Inflammatory macrophage (primary cell): ENCODE measurements around the gene KLF12.

Experiments used
- DNase-seq, 2 donors: peaks; one replicate each; pipeline ENCODE4 v3.0.0-alpha.2; 2020 to 2022
- total RNA-seq, 18 experiments: gene quantifications; one replicate each; lab custom pipeline; 2026; ENCODE audit warnings: mixed read lengths in 6 of 18, inconsistent platforms in 2 of 18; lab: John Stamatoyannopoulos, UW

The KLF12 gene
- 0.30 to 3.3 (median 1.3) reads per million in 18 experiments for total RNA-seq

DNA sequence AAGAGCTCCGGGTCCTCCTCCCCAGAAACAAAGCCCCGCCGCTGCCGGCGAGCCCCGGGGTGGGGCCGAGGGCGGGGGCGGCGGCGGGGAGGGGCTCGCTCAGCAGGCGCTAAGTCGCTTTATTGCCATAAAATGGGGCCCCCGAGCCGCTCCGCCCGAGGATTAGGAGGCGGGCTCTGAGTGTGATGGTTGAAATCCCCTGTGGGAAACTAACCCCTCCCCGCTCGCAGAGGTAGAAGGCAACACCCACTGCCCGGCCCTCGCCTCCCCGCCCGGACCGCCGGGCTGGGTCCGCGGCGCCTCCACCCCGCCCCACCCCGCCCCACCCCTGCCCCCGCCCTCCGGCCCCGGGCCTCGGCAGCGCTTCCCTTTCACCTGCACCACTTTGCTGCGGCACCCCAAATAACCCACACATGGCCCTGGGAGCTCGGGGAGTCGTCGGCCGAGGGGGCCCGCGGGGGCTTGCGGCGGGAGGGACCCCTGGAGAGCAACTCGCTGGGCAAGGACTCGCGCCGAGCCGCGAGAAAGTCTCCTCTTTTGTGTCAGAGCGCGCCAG, at the start of gene KLF12:
Gene KLF12 (minus strand): TSS at position 184 of the 556 bp plus-strand sequence.
- DNase-seq = no peak

DNA sequence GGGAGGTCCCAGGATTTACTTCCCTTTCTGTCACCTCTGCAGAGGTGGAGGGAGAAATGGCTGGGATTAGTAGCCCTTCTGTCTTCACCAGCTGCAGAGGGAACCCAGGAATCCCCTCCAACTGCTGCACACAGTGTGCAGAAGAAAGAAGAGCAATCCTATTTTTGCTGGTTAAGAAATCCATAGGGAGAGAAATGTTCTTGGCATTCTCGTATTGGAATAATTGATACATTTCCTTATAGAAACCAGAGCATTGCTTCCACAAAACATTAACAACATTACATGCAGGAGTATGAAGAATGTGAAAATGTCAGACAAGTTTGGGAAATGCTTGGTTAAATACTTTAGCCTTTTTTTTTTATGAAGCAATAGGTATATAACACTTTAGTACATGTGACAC, 48.3 kb upstream of the KLF12 start:
- DNase-seq = no peak

- DNase-seq = no peak
Observed at GRCh38 chr13:74174810-74175209, 40.6 kb upstream of the KLF12 start.

GRCh38 chr13:74173822-74174221, 39.6 kb upstream of the KLF12 start:
- no peak for DNase-seq

DNA sequence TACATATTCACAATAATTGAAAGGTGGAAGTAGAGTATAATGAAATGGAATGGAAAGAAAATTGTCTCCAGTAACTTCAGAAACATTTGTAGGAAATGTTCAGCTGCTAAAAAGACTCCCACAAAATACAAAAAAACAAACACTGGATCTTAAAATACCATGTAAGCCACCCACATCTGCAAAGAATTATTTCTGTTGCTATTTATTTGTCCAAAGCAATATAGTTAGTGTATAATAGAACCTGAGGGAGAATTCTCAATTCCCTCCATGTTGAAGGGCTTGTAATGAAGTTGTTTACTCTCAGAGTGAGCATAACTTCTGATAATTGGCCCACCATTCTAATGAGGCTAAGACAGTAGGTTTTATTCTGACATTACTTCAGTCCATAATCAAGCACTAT, 37.4 kb upstream of the KLF12 start:
- DNase-seq = no peak

DNA sequence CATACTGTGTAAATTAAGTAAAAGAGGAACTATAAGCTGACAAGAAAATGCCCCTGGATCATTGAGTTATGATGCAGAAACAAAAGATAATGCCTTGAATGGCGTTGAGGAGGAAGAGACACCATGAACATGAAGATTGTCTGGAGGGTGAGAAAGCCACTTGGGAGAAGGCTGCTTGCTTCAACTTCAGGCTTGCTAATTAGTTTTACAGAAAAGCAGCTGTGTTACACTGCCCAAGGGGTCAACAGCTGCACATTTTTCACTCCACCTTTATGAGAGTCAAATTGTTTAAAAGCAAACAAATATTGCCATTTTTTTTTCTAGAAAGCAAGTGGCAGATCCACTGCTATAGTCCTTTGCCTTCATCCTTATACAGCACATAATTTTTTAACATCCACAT, 35.5 kb upstream of the KLF12 start:
- DNase-seq = no peak

DNA sequence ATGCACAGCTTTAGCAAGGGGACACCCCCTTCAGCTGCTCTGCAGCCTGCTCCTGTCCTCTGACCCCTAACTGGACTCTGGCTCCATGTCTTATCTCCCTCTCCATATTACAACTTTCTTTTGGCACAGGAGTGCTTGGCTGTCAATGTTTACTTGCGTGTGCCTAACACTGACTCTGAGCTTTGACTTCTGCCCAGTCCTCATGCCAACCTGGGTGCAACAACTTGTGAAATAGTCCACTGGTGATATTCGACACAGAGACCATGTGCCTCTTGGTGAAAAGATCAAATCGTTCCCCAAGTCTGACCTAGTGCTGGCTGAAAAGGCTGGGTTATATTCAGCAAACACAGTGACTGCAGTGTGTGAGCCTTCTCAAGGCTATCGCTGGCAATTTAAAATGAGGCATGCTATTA, 34.1 kb upstream of the KLF12 start:
- DNase-seq = no peak

GRCh38 chr13:74166261-74167004, 32.2 kb upstream of the KLF12 start:
- no peak for DNase-seq

DNA sequence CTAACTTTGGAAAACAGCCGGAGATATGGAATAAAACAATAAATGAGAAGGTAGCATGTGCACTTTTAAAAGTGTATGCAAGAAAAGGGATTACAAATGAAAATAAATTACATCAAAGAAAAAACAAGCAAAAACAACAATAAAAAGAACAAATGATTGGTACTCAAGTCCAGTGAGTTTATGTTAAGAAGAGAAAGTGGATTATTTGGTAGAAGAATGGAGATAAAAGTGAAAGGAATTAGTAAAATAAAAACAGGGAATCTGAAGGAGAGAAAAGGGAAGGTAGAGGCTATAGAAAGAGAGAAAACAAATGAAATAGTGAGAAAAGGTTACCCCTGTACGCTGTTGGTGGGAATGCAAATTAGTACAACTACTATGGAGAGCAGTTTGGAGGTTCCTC, 28.6 kb upstream of the KLF12 start:
- DNase-seq = no peak

- DNase-seq = no peak
Observed at GRCh38 chr13:74162135-74162534, 27.9 kb upstream of the KLF12 start.

DNA sequence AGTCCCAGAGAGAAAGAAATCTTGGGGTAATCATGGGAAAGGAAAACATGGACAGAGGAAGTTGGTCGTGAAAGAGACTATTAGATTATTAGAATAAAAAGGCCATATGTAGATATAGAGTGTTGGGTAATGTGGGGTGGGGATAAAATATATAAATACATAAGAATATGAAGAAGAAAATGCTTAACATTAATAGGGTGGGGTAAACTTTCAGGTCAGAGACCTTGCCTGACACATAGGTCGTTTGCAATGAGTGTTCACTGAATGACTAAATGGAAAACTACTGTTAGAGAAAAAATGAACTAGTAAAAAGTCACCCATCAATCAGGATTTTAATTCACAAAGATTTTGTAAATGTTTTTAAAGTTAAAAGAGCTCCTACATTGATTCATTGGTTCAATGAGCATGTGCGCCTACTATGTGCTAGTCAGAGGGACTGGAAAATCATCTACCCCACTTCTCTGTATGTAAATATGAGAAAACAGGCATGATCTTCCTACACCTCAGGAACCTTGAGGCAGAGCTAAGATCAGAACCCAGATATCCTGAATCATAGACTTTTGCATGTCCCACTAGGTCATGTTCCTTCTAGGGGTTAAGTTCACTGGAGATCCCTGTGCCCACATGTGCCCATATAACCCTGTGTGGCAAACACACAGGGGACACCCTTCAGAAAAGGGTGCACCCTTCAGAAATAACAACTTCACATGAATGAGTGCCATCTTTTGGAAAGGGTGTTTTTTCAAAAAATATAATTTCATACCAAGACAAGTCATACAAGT, 24.6 kb upstream of the KLF12 start:
- DNase-seq = no peak

DNA sequence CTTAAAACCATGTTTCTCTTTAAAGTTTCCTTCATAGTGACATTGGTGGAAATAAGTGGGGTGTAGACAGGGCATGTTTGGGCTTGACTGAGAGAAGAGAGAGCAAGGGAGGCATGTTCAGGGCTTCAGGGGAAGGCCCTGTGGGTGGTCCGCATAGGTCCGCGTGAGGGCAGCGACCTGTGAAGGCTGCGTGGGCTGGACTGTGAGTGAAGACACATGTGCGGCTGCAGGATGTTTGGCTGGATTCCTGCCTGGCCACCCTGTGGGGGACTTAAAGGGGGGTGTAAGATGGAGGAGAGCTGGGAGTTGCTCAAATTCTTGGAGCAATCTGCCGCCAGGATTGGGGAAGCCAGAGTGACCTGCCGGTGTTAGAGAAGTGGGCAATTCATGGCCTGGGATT, 23.8 kb upstream of the KLF12 start:
- DNase-seq = no peak

DNA sequence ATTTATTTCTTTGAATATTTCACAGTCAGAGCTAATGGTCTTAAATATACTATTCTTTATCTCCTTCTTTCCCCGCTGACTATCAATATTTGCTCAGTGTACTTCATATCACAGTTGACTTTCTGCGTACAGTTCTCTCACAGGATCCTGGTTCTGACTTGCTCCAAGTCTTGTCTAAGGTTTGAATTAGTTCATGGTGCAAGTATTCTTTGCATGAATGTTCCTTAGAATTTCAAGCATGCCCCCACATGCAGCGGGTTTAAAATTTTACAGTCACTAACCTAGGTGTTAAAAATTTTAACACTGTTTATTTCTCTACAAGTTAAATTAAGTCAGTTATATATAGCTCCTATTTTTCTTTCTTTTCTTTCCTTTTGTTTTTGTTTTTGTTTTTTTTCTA, 20.8 kb upstream of the KLF12 start:
- no peak for DNase-seq

GRCh38 chr13:74153316-74153715, 19.1 kb upstream of the KLF12 start:
- DNase-seq = no peak

- DNase-seq = no peak
Observed at GRCh38 chr13:74151859-74152258, 17.7 kb upstream of the KLF12 start.

DNA sequence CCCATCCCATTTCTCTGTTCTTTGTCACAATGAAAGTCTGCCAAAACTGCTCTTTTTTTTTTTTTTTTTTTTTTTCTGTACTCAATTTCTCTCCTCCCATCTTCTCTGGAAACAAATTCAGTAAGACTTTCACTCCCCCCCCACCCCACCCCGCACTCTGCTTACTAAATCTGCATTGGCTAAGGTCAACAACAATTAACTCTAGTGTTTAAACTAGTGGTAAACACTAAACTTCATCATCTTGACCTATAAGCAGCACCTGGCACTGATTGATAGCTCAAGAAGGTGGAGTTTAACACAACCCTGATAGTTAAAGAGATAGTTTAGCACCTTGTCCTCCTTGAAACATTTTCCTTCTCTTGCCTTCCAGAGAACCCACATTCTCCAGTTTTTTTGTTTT, 14.1 kb upstream of the KLF12 start:
- no peak for DNase-seq

- no peak for DNase-seq
Observed at GRCh38 chr13:74145249-74145975, 11.2 kb upstream of the KLF12 start.

DNA sequence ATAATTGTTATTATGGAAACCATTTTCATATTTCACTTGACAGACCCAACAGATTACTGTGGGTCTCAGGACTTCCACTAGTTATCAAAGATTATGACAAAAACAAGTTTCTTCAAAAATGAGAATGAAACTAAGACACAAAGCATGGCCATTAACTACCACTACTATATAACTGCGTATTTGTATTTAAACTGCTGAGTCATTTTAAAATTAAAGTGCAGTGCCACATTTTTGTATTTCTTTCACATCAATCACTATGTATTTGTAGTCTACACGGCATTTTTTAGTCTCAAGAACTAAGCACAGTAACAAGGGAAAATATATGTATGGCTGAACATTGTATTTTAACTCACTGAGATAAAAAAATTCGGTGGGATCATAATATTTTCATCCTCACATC, 10.1 kb upstream of the KLF12 start:
- DNase-seq = no peak

- no peak for DNase-seq
Observed at GRCh38 chr13:74142257-74142656, 8.1 kb upstream of the KLF12 start.

DNA sequence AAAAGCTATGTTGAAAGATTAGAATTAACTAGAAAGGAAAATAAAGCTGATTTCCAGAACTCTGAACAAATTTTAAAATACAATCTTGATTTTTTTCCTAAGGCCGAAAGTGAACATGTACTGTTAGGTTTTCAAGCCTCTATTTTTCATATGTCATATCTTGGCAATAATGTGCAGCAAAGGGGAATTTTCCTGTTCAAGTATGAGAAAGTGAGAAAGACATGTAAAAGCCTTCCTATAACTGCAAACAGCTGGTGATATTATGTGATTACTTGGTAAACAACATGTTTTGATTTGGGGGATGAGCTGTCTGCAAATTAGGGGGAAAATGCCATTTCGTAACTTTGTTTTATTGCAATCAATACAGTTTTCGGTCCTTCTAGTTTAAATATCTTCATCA, 4.0 kb upstream of the KLF12 start:
- DNase-seq = no peak

DNA sequence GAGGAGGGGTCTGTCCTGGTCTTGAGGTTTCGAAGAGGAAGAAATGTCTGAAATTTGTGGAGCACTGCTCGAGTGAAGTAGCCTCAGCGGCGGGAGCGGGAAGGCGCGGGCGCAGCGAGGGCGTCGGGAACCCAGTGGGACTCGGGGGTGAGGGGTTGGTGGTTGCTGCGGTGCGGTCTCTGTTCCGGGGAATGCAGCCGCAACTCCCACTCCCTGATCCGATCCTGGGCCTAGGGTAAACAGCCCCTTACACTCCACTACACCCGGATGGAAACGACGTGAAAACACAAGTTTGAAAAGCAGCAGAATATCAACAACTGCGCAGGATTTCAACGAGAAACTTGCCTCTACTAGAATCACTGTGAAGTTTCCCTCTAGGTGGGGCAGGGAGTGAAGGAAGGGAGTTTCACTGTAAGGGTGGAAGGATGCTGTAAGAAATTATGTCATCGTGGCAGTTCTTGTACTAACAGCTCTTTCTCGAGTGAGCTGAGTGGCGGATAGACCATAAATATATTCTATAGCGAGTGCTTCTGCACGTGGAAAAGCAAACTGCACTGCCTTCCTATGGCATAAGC, 2.0 kb upstream of the KLF12 start:
- DNase-seq = no peak

- peak; percentile 20 to 34 for DNase-seq
Observed at GRCh38 chr13:74135326-74136083, 1.3 kb upstream of the KLF12 start.
